A549 (cell line): ENCODE measurements around the gene PAX4. TPM values are rescaled to one million over a fixed set of nuclear protein-coding genes. Genes with fewer than 3 reads are reported as not detected.

ENCODE experiments used
- ATAC-seq, 2 experiments: fragments of 200-7000 bp in 1 of 2; fragments of >200 bp in 1 of 2; cut with Nextera tagmentation in 1 of 2; cut with Tn5 transposase in 1 of 2; 3 replicates each; pipeline versions ENCODE4 v1.8.0 to v1.9.1; 2018 to 2020; ENCODE audit warnings: mild to moderate bottlenecking in 1 of 2, moderate library complexity in 1 of 2
- CTCF ChIA-PET: fragments of 300-600 bp; sonication (Branson Sonifier 250); formaldehyde crosslinking; extraction: SDS; loops from one replicate; lab custom pipeline; 2021; ENCODE audit warnings: antibody characterized with exemption, inconsistent platforms; lab: Yijun Ruan, JAX
- POLR2A ChIA-PET: fragments of 350-600 bp; formaldehyde crosslinking; extraction: SDS; loops from one replicate; lab custom pipeline; 2021; ENCODE audit warnings: antibody characterized with exemption, inconsistent platforms; lab: Yijun Ruan, JAX
- DNase-seq, 2 experiments: peaks; one replicate each; pipeline versions ENCODE4 v3.0.0 to v3.0.0-alpha.2; 2011 to 2016; ENCODE audit warnings: low read depth in 1 of 2, low spot score in 1 of 2
- FAIRE-seq: peaks from 2 replicates; lab custom pipeline; 2011; peaks lifted over from hg19 to GRCh38; lab: Jason Lieb, UNC
- H3K27ac ChIP-seq, 2 experiments: fragments of >200 bp; sonication (Bioruptor Twin); formaldehyde crosslinking; 3 replicates each; pipeline ENCODE4 v1.5.1; 2016 to 2017
- H3K4me1 ChIP-seq: fragments of >200 bp; sonication (Bioruptor Twin); formaldehyde crosslinking; 3 replicates; pipeline ENCODE4 v1.6.1; 2016
- H3K4me2 ChIP-seq: fragments of >200 bp; sonication (Bioruptor Twin); formaldehyde crosslinking; 3 replicates; pipeline ENCODE4 v1.6.1; 2016
- H3K4me3 ChIP-seq: fragments of >200 bp; sonication (Bioruptor Twin); formaldehyde crosslinking; 3 replicates; pipeline ENCODE4 v1.5.1; 2016
- H3K9me3 ChIP-seq: fragments of >200 bp; sonication (Bioruptor Twin); formaldehyde crosslinking; 3 replicates; pipeline ENCODE4 v1.6.1; 2016
- CEBPB ChIP-seq, 2 experiments: fragments of >200 bp in 1 of 2; sonication (Bioruptor Twin) in 1 of 2; formaldehyde crosslinking in 1 of 2; IDR thresholded peaks; 2 replicates each; pipeline ENCODE4 v1.6.1; 2012 to 2016
- CHD2 ChIP-seq: fragments of 150-350 bp; IDR thresholded peaks from 2 replicates; pipeline ENCODE4 v1.6.1; 2014; ENCODE audit warnings: low read length; ENCODE audit not compliant: partially characterized antibody
- EHF ChIP-seq: fragments of 250-450 bp; sonication (Bioruptor Pico); IDR thresholded peaks from 2 replicates; pipeline ENCODE4 v1.5.0; 2020; ENCODE audit warnings: mild to moderate bottlenecking
- EHMT2 ChIP-seq: fragments of 200-600 bp; sonication (generic); IDR thresholded peaks from 2 replicates; pipeline ENCODE4 v1.6.1; 2016; ENCODE audit warnings: antibody characterized with exemption, low read depth, mild to moderate bottlenecking, moderate library complexity
- FOSB ChIP-seq: fragments of 250-450 bp; sonication (Bioruptor Pico); IDR thresholded peaks from 2 replicates; pipeline ENCODE4 v1.5.0; 2020; ENCODE audit warnings: mild to moderate bottlenecking, moderate library complexity
- GATA3 ChIP-seq: IDR thresholded peaks from 2 replicates; pipeline ENCODE4 v1.6.1; 2012; ENCODE audit warnings: borderline replicate concordance
- HOXA7 ChIP-seq: fragments of 250-450 bp; sonication (Bioruptor Pico); IDR thresholded peaks from 2 replicates; pipeline ENCODE4 v1.5.0; 2020; ENCODE audit warnings: mild to moderate bottlenecking, moderate library complexity
- KDM1A ChIP-seq: fragments of 200-600 bp; sonication (generic); IDR thresholded peaks from 2 replicates; pipeline ENCODE4 v1.6.1; 2016; ENCODE audit warnings: low read depth, mild to moderate bottlenecking
- KDM5A ChIP-seq: fragments of 200-600 bp; sonication (generic); IDR thresholded peaks from 2 replicates; pipeline ENCODE4 v1.6.1; 2016; ENCODE audit warnings: antibody characterized with exemption, mild to moderate bottlenecking
- MAZ ChIP-seq: fragments of 150-350 bp; IDR thresholded peaks from 2 replicates; pipeline ENCODE4 v1.6.1; 2014; ENCODE audit warnings: antibody characterized with exemption, low read depth, low read length, borderline replicate concordance
- MYC ChIP-seq: IDR thresholded peaks from 2 replicates; pipeline ENCODE4 v1.6.1; 2012; ENCODE audit warnings: mild to moderate bottlenecking, inconsistent platforms, low read length, improper control_type of control experiment, borderline replicate concordance
- NFE2L2 ChIP-seq: fragments of 150-350 bp; conservative IDR thresholded peaks from 2 replicates; pipeline ENCODE4 v1.6.1; 2014; ENCODE audit warnings: low read length
- NPAS2 ChIP-seq: fragments of 250-450 bp; sonication (Bioruptor Pico); IDR thresholded peaks from 2 replicates; pipeline ENCODE4 v1.8.0; 2022; ENCODE audit warnings: mild to moderate bottlenecking, moderate library complexity, borderline replicate concordance
- NR3C1 ChIP-seq: fragments of >200 bp; sonication (Bioruptor Twin); formaldehyde crosslinking; IDR thresholded peaks from 3 replicates; pipeline ENCODE4 v1.6.1; 2017
- POLR2AphosphoS2 ChIP-seq: conservative IDR thresholded peaks from 2 replicates; pipeline ENCODE4 v1.6.1; 2012; ENCODE audit warnings: low read length, improper control_type of control experiment, inconsistent platforms
- RAD21 ChIP-seq, 2 experiments: fragments of >200 bp in 1 of 2; sonication (Bioruptor Twin) in 1 of 2; formaldehyde crosslinking in 1 of 2; IDR thresholded peaks in 1 of 2; conservative IDR thresholded peaks in 1 of 2; 2 replicates in 1 of 2; 3 replicates in 1 of 2; pipeline ENCODE4 v1.6.1; 2012 to 2018; ENCODE audit warnings: inconsistent platforms in 1 of 2
- RCOR1 ChIP-seq: fragments of 150-350 bp; IDR thresholded peaks from 2 replicates; pipeline ENCODE4 v1.6.1; 2014; ENCODE audit warnings: antibody characterized with exemption, low read length, low read depth
- TFCP2L1 ChIP-seq: fragments of 250-450 bp; sonication (Bioruptor Pico); IDR thresholded peaks from 2 replicates; pipeline ENCODE4 v1.5.0; 2021; ENCODE audit warnings: mild to moderate bottlenecking
- TP53 ChIP-seq: fragments of 250-450 bp; sonication (Bioruptor Pico); IDR thresholded peaks from 2 replicates; pipeline ENCODE4 v1.5.0; 2021; ENCODE audit warnings: mild to moderate bottlenecking, moderate library complexity
- ZFP36 ChIP-seq: fragments of 450-650 bp; IDR thresholded peaks from 2 replicates; pipeline ENCODE4 v1.6.1; 2014; ENCODE audit warnings: borderline replicate concordance; ENCODE audit not compliant: partially characterized antibody
- ZNF302 ChIP-seq: fragments of 250-450 bp; sonication (Bioruptor Pico); IDR thresholded peaks from 2 replicates; pipeline ENCODE4 v1.9.0; 2021; ENCODE audit warnings: inconsistent platforms, mild to moderate bottlenecking, moderate library complexity
- WGBS: methylation state at CpG from one replicate; pipeline ENCODE4 v1.1.6; 2017; ENCODE audit errors: missing lambda C conversion rate; 5-methylcytosine and 5-hydroxymethylcytosine counted together
- polyA plus RNA-seq, 4 experiments: library from polyadenylated mRNA; depleted of rRNA in 3 of 4; stranded (reverse); fragments of >200 nt; fragmentation: RNase III in 1 of 4; extraction: RNeasy Plus Mini Kit Qiagen cat#74134 plus additional on column Dnase treatment in 1 of 4; gene quantifications; 2 replicates in 3 of 4; 3 replicates in 1 of 4; pipeline ENCODE4 v1.2.3, GENCODE V29; 2011 to 2017
- TF ChIP-seq, protein P1 (sequence below): fragments of 150-350 bp; IDR thresholded peaks from 2 replicates; pipeline ENCODE4 v1.6.1; 2014; ENCODE audit warnings: low read depth, mild to moderate bottlenecking, low read length
- TF ChIP-seq, protein P2 (sequence below): IDR thresholded peaks from 2 replicates; pipeline ENCODE4 v1.6.1; 2012
- TF ChIP-seq, protein P3 (sequence below): fragments of 250-450 bp; sonication (Bioruptor Pico); IDR thresholded peaks from 2 replicates; pipeline ENCODE4 v1.5.0; 2021; ENCODE audit warnings: mild to moderate bottlenecking, moderate library complexity, borderline replicate concordance

The PAX4 gene
- polyA plus RNA-seq, 2 of the 4 experiments (the other 2 are of a cell fraction): not detected

DNA sequence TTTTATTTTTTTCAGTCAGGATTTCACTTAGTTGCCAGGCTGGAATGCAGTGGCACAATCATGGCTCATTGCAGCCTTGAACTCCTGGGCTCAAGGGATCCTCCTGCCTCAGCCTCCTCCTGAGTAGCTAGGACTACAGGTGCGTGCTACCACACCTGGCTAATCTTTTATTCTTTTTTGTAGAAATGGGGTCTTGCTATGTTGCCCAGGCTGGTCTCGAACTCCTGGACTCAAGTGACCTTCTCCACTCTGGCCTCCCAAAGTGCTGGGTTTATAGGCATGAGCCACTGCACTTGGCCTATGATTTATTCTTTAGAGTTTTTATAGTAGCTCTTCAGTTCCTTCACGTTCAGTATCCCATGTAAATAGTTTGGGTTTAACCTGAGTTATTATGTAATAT, 39.6 kb upstream of the PAX4 start:
- 84% methylated on average over 3 of the region's 3 CpGs for WGBS
- DNase-seq (no peak), ATAC-seq (no peak), FAIRE-seq (no peak)
- Histone ChIP-seq H3K27ac (no peak overlapping the region), H3K4me1 (peaks cover 22% of the 10 kb centered on the region), H3K4me2 (no peak overlapping the region), H3K9me3 (no peaks in the 10 kb centered on the region), H3K4me3 (no peak overlapping the region)
- ChIA-PET CTCF (no interaction called here), POLR2A (no interaction called here)
- TF ChIP-seq TP53 (CRISPR knock-in tag) (no peak), KDM5A (no peak), NFE2L2 (no peak), GATA3 (no peak), POLR2AphosphoS2 (no peak), NR3C1 (no peak), FOSB (CRISPR knock-in tag) (no peak), EHF (CRISPR knock-in tag) (no peak), CEBPB (IDR thresholded peaks at IDR 0.05) (no peak), RCOR1 (no peak), NPAS2 (CRISPR knock-in tag) (no peak), TFCP2L1 (CRISPR knock-in tag) (no peak), MAZ (no peak)
- TF ChIP-seq, protein P1, sequence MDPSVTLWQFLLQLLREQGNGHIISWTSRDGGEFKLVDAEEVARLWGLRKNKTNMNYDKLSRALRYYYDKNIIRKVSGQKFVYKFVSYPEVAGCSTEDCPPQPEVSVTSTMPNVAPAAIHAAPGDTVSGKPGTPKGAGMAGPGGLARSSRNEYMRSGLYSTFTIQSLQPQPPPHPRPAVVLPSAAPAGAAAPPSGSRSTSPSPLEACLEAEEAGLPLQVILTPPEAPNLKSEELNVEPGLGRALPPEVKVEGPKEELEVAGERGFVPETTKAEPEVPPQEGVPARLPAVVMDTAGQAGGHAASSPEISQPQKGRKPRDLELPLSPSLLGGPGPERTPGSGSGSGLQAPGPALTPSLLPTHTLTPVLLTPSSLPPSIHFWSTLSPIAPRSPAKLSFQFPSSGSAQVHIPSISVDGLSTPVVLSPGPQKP: no peak

DNA sequence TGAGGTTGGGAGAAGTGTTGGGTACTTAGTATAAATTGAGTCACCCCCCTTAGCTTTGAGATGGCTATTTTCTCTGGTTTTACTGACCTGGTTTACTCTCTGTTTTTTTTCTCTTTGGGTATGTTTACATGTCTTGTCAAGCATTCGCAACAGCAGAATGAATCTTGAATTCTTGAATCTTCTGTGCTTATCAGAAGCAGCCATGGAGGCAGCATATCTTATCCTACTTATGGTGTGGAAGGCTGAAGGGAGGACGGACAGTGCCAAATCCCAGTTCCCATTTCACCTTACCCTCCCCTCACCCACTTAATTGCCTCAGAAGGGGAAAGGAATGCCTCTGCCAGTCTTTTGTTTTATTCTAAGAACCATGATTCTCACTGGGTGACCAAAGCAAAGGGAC, 37.8 kb upstream of the PAX4 start:
- TF ChIP-seq MYC (no peak), KDM1A (no peak), ZFP36 (no peak), RAD21 (conservative IDR thresholded peaks at IDR 0.05 in 1 of 2, IDR thresholded peaks at IDR 0.05 in 1 of 2) (no peak)
- TF ChIP-seq, protein P2, sequence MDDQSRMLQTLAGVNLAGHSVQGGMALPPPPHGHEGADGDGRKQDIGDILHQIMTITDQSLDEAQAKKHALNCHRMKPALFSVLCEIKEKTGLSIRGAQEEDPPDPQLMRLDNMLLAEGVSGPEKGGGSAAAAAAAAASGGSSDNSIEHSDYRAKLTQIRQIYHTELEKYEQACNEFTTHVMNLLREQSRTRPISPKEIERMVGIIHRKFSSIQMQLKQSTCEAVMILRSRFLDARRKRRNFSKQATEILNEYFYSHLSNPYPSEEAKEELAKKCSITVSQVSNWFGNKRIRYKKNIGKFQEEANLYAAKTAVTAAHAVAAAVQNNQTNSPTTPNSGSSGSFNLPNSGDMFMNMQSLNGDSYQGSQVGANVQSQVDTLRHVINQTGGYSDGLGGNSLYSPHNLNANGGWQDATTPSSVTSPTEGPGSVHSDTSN: no peak
- DNase-seq (no peak), ATAC-seq (no peak), FAIRE-seq (no peak)
- no peak overlapping the region for H3K27ac ChIP-seq
- ChIA-PET CTCF (interaction anchor here (1.3 to 1.4 kb wide), 2 partner anchors 53 to 554 kb away, joined by 4 read pairs; no protein-coding TSS in a partner anchor), POLR2A (no interaction called here)
- H3K4me1 ChIP-seq: peaks cover 25% of the 10 kb centered on the region
- no peak overlapping the region for H3K4me2 ChIP-seq
- no peaks in the 10 kb centered on the region for H3K9me3 ChIP-seq
- no peak overlapping the region for H3K4me3 ChIP-seq
- 89% methylated on average over 2 of the region's 2 CpGs for WGBS

DNA sequence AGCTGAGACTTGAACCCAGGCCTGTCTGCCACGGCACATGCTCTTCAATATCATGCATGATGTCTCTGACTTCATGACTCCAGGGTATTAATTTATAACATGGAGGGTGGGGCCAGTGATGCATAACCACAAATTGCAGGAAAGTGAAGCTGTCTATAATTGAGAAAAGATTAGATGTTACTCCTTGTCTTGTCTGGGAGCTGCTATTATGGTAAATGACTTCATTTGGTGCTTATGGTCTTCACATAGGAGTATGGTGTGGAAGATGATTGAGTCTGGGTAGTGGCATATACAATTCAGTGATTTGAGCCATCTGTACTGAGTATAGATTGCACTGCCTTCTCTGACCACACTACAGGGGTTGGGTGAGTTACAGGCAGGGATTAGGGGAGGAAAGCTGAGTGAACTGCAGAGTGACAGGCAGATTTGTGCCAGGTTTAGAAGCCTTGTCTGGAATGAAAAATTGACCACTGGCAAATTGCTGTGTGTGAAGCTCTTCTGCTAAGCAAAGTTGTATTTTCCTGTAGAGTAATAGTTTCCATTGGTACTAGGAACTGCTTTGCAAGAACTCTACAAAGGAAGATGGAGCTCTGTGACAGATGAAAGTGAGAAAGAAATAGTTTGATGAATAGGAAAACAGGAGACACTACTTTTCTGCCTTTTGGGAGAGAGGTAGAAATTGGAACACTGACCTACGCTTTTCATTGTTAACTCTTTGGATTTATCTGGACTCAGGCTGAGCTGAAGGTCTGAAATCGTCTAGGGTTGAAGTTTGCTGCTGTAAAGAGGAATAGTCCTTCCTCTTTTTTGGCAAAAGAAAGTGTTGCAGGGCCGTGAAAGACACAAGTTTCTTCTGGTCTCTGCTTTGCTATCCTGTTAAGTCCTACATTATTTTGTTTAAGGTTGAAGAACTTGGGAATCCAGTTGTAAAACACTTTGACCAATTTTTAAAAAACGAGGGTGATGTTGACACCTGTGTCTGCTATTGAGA, 36.8 kb upstream of the PAX4 start:
- Histone ChIP-seq H3K4me2 (peak overlapping the region; percentile 96), H3K27ac (no peak overlapping the region), H3K4me3 (no peak overlapping the region), H3K9me3 (no peaks in the 10 kb centered on the region), H3K4me1 (peaks cover 27% of the 10 kb centered on the region)
- ATAC-seq (no peak), FAIRE-seq (no peak), DNase-seq (no peak)
- CTCF ChIA-PET: interaction anchor here (1.7 to 2.1 kb wide), 2 partner anchors 12 to 65 kb away, joined by 4 to 6 read pairs; no protein-coding TSS in a partner anchor
- POLR2A ChIA-PET: no interaction called here
- TF ChIP-seq EHMT2: no peak
- no peak for TF ChIP-seq CHD2
- TF ChIP-seq HOXA7 (CRISPR knock-in tag): no peak
- no peak for TF ChIP-seq KDM1A
- TF ChIP-seq ZNF302 (CRISPR knock-in tag): no peak
- TF ChIP-seq, protein P3, sequence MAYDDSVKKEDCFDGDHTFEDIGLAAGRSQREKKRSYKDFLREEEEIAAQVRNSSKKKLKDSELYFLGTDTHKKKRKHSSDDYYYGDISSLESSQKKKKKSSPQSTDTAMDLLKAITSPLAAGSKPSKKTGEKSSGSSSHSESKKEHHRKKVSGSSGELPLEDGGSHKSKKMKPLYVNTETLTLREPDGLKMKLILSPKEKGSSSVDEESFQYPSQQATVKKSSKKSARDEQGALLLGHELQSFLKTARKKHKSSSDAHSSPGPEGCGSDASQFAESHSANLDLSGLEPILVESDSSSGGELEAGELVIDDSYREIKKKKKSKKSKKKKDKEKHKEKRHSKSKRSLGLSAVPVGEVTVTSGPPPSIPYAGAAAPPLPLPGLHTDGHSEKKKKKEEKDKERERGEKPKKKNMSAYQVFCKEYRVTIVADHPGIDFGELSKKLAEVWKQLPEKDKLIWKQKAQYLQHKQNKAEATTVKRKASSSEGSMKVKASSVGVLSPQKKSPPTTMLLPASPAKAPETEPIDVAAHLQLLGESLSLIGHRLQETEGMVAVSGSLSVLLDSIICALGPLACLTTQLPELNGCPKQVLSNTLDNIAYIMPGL: no peak
- WGBS: 72% methylated on average over 5 of the region's 5 CpGs
